HCT116 (cell line): ENCODE results near the gene EPS8. TPM values are rescaled to one million over a fixed set of nuclear protein-coding genes. Genes with fewer than 3 reads are reported as not detected.

Experiments used
- ATAC-seq: fragments of 200-7000 bp; cut with Tn5 transposase; 2 replicates; pipeline ENCODE4 v1.9.1; 2020; ENCODE audit warnings: mild to moderate bottlenecking, moderate library complexity
- BruUV-seq: library from RNA; stranded (reverse); fragments of 400-500 nt; replicated peaks from 2 replicates; lab custom pipeline; 2021; lab: Mats Ljungman, UMichigan
- CTCF ChIA-PET: fragments of 300-600 bp; sonication (Branson Sonifier 250); formaldehyde crosslinking; loops from one replicate; lab custom pipeline; 2021; ENCODE audit warnings: antibody characterized with exemption; lab: Charles Lee
- POLR2A ChIA-PET: fragments of 300-600, 350-600 bp; sonication (Branson Sonifier 250); formaldehyde crosslinking; loops from one replicate; lab custom pipeline; 2021; ENCODE audit warnings: antibody characterized with exemption; lab: Charles Lee
- RAD21 ChIA-PET, 2 experiments: fragments of 300-600 bp; sonication (Branson Sonifier 250); formaldehyde crosslinking; loops; one replicate each; lab custom pipeline; 2023; ENCODE audit warnings: low total read pairs in 2 of 2; ENCODE audit not compliant: uncharacterized antibody in 2 of 2, unreplicated experiment in 2 of 2, low non-redundant PET in 1 of 2; lab: Charles Lee
- DNase-seq: peaks from one replicate; pipeline ENCODE4 v3.0.0-alpha.2; 2010; ENCODE audit warnings: low read depth, low spot score
- H2AFZ ChIP-seq: fragments of 200-600 bp; shearing (Covaris generic), sonication (generic); 2 replicates; pipeline ENCODE4 v1.6.1; 2017; ENCODE audit warnings: low read depth, mixed run types, mixed read lengths, antibody characterized with exemption, low read length; ENCODE audit not compliant: poor library complexity, severe bottlenecking
- H3K27ac ChIP-seq: 2 replicates; pipeline ENCODE4 v1.5.1; 2012; ENCODE audit warnings: low read depth, low read length
- H3K27me3 ChIP-seq: fragments of 200-600 bp; sonication (generic); 2 replicates; pipeline ENCODE4 v1.6.1; 2016; ENCODE audit warnings: mixed run types, low read length, mixed read lengths; ENCODE audit not compliant: insufficient read depth
- H3K36me3 ChIP-seq, 2 experiments: fragments of 200-500 bp in 1 of 2; fragments of 200-600 bp in 1 of 2; sonication (Bioruptor generic) in 1 of 2; sonication (generic) in 1 of 2; 2 replicates each; pipeline versions ENCODE4 v1.5.1 to v1.6.1; 2014 to 2016; ENCODE audit warnings: low read length in 2 of 2, inconsistent platforms in 1 of 2, mixed read lengths in 1 of 2, mixed run types in 1 of 2; ENCODE audit not compliant: insufficient read depth in 2 of 2, control insufficient read depth in 1 of 2
- H3K4me1 ChIP-seq, 2 experiments: fragments of 200-600 bp in 1 of 2; sonication (generic) in 1 of 2; 2 replicates each; pipeline versions ENCODE4 v1.5.1 to v1.6.1; 2012 to 2017; ENCODE audit warnings: low read length in 2 of 2, inconsistent platforms in 1 of 2, mild to moderate bottlenecking in 1 of 2, mixed read lengths in 1 of 2, mixed run types in 1 of 2, moderate library complexity in 1 of 2; ENCODE audit not compliant: insufficient read depth in 2 of 2, control insufficient read depth in 1 of 2
- H3K4me2 ChIP-seq: fragments of 200-600 bp; sonication (generic); 2 replicates; pipeline ENCODE4 v1.6.1; 2017; ENCODE audit warnings: mixed run types, low read length, mixed read lengths
- H3K4me3 ChIP-seq, 2 experiments: fragments of 200-600 bp in 1 of 2; sonication (generic) in 1 of 2; replicated peaks in 1 of 2; 2 replicates each; pipeline ENCODE4 v1.5.1; 2011 to 2016; ENCODE audit warnings: low read length in 2 of 2, control low read depth in 1 of 2, low read depth in 1 of 2, mild to moderate bottlenecking in 1 of 2, mixed read lengths in 1 of 2, mixed run types in 1 of 2
- H3K79me2 ChIP-seq: fragments of 200-600 bp; sonication (generic); 2 replicates; pipeline ENCODE4 v1.6.1; 2017; ENCODE audit warnings: mild to moderate bottlenecking, mixed run types, low read length, moderate library complexity, mixed read lengths; ENCODE audit not compliant: insufficient read depth
- H3K9ac ChIP-seq: fragments of 200-600 bp; sonication (generic); 2 replicates; pipeline ENCODE4 v1.6.1; 2016; ENCODE audit warnings: low read length, mixed read lengths
- H3K9me2 ChIP-seq: fragments of 200-600 bp; sonication (generic), shearing (Covaris generic); 2 replicates; pipeline ENCODE4 v1.6.1; 2017; ENCODE audit warnings: mixed run types, mild to moderate bottlenecking, moderate library complexity; ENCODE audit not compliant: insufficient read depth
- H3K9me3 ChIP-seq, 2 experiments: fragments of 200-500 bp in 1 of 2; fragments of 200-600 bp in 1 of 2; sonication (Bioruptor generic) in 1 of 2; sonication (generic) in 1 of 2; 2 replicates each; pipeline ENCODE4 v1.6.1; 2014 to 2017; ENCODE audit warnings: low read length in 2 of 2, mixed read lengths in 2 of 2, inconsistent platforms in 1 of 2, low read depth in 1 of 2, mild to moderate bottlenecking in 1 of 2, mixed run types in 1 of 2, moderate library complexity in 1 of 2; ENCODE audit not compliant: control insufficient read depth in 1 of 2, insufficient read depth in 1 of 2
- H4K20me1 ChIP-seq: fragments of 200-600 bp; sonication (generic), shearing (Covaris generic); 2 replicates; pipeline ENCODE4 v1.6.1; 2017; ENCODE audit warnings: mixed run types, mild to moderate bottlenecking, moderate library complexity; ENCODE audit not compliant: insufficient read depth
- CBX3 ChIP-seq: IDR thresholded peaks from 2 replicates; pipeline ENCODE4 v1.6.1; 2012; ENCODE audit warnings: low read depth
- CEBPB ChIP-seq: IDR thresholded peaks from 2 replicates; pipeline ENCODE4 v1.6.1; 2012; ENCODE audit warnings: low read depth
- EGR1 ChIP-seq: IDR thresholded peaks from 2 replicates; pipeline ENCODE4 v1.6.1; 2012; ENCODE audit warnings: low read depth
- ELF1 ChIP-seq: IDR thresholded peaks from 2 replicates; pipeline ENCODE4 v1.6.1; 2012; ENCODE audit warnings: low read depth, borderline replicate concordance
- EZH2 ChIP-seq: fragments of 200-600 bp; sonication (generic); IDR thresholded peaks from 2 replicates; pipeline ENCODE4 v1.6.1; 2017; ENCODE audit warnings: antibody characterized with exemption, mixed run types
- EZH2phosphoT487 ChIP-seq: fragments of 200-600 bp; IDR thresholded peaks from 2 replicates; pipeline ENCODE4 v1.6.1; 2018; ENCODE audit warnings: antibody characterized with exemption, borderline replicate concordance
- JUND ChIP-seq: IDR thresholded peaks from 2 replicates; pipeline ENCODE4 v1.6.1; 2012
- POLR2A ChIP-seq: IDR thresholded peaks from 2 replicates; pipeline ENCODE4 v1.7.0; 2011; ENCODE audit warnings: borderline replicate concordance; ENCODE audit not compliant: insufficient read depth, insufficient read length; ENCODE audit errors: extremely low read depth
- POLR2AphosphoS5 ChIP-seq: IDR thresholded peaks from 2 replicates; pipeline ENCODE4 v1.6.1; 2011; ENCODE audit warnings: mild to moderate bottlenecking, low read depth, low read length, moderate library complexity
- SIN3A ChIP-seq: IDR thresholded peaks from 2 replicates; pipeline ENCODE4 v1.6.1; 2012; ENCODE audit warnings: low read depth
- ZFX ChIP-seq: fragments of 450-650 bp; IDR thresholded peaks from 2 replicates; pipeline ENCODE4 v1.6.1; 2017
- ZNF274 ChIP-seq: fragments of 200-500 bp; sonication (Bioruptor generic); IDR thresholded peaks from 2 replicates; pipeline ENCODE4 v1.6.1; 2014; ENCODE audit warnings: mild to moderate bottlenecking, low read depth, low read length, inconsistent platforms
- intact Hi-C: fragments of 100-400 bp; cut with micrococcal nuclease; formaldehyde crosslinking; loops from 2 replicates; pipeline ENCODE4 v1.10.0; 2022
- total RNA-seq: library from RNA; stranded (reverse); gene quantifications from one replicate; pipeline ENCODE4 v1.2.1, GENCODE V29; 2021; ENCODE audit not compliant: unreplicated experiment
- TF ChIP-seq, protein P1 (sequence below): IDR thresholded peaks from 2 replicates; pipeline ENCODE4 v1.6.1; 2011; ENCODE audit warnings: mild to moderate bottlenecking, low read length, moderate library complexity; ENCODE audit not compliant: insufficient replicate concordance; ENCODE audit errors: extremely low read depth
- TF ChIP-seq, protein P2 (sequence below), 3 experiments: fragments of 200-600 bp in 1 of 3; sonication (generic) in 1 of 3; IDR thresholded peaks in 2 of 3; conservative IDR thresholded peaks in 1 of 3; 2 replicates each; pipeline ENCODE4 v1.5.1; 2012 to 2017; ENCODE audit warnings: low read depth in 2 of 3, low read length in 2 of 3, antibody characterized with exemption in 1 of 3, borderline replicate concordance in 1 of 3, control low read depth in 1 of 3, mild to moderate bottlenecking in 1 of 3, mixed read lengths in 1 of 3, mixed run types in 1 of 3, moderate library complexity in 1 of 3; ENCODE audit not compliant: insufficient read depth in 1 of 3
- TF ChIP-seq, protein P3 (sequence below): IDR thresholded peaks from 2 replicates; pipeline ENCODE4 v1.6.1; 2012

EPS8 gene
- total RNA-seq, 1 experiment from 2014 or later = 49.9 TPM

DNA sequence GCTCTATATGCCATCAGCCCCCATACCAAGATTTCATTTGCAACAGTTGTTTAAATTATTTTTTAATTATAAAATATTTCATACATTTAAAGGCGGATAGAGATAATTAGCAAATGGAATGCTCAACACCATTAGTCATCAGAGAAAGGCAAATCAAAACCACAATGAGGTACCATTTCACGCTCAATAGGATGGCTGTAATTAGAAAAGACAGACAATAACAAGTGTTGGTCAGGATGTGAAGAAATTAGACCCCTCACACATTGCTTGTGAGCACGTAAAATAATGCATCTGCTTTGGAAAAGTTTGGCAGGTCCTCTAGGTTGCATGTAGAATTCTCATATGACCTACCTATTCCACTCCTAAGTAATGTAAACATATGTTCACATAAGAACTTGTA, 35.3 kb upstream of the EPS8 start:
- Histone ChIP-seq H3K9ac (no peak overlapping the region), H4K20me1 (no peaks in the 10 kb centered on the region), H3K79me2 (no peaks in the 10 kb centered on the region), H3K36me3 (no peaks in the 10 kb centered on the region), H3K9me2 (no peaks in the 10 kb centered on the region), H3K27ac (no peak overlapping the region), H3K4me1 (peaks cover 0 to under 1% of the 10 kb centered on the region in 2 experiments; a peak in 1 of 4 replicates), H3K4me2 (no peak overlapping the region), H3K4me3 (no peak overlapping the region), H2AFZ (no peak overlapping the region), H3K27me3 (no peaks in the 10 kb centered on the region)
- no TSS peak for BruUV-seq
- RAD21 ChIA-PET = no interaction called here
- intact Hi-C loops = no loop called here
- ATAC-seq (no peak), DNase-seq (no peak)
- TF ChIP-seq EZH2 (no peak), POLR2A (no peak), CEBPB (no peak), ELF1 (no peak), EZH2phosphoT487 (no peak), ZNF274 (no peak), ZFX (no peak), POLR2AphosphoS5 (no peak), SIN3A (no peak), CBX3 (no peak), EGR1 (no peak), JUND (no peak)
- TF ChIP-seq, protein P1, sequence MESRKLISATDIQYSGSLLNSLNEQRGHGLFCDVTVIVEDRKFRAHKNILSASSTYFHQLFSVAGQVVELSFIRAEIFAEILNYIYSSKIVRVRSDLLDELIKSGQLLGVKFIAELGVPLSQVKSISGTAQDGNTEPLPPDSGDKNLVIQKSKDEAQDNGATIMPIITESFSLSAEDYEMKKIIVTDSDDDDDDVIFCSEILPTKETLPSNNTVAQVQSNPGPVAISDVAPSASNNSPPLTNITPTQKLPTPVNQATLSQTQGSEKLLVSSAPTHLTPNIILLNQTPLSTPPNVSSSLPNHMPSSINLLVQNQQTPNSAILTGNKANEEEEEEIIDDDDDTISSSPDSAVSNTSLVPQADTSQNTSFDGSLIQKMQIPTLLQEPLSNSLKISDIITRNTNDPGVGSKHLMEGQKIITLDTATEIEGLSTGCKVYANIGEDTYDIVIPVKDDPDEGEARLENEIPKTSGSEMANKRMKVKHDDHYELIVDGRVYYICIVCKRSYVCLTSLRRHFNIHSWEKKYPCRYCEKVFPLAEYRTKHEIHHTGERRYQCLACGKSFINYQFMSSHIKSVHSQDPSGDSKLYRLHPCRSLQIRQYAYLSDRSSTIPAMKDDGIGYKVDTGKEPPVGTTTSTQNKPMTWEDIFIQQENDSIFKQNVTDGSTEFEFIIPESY = no peak
- TF ChIP-seq, protein P2, sequence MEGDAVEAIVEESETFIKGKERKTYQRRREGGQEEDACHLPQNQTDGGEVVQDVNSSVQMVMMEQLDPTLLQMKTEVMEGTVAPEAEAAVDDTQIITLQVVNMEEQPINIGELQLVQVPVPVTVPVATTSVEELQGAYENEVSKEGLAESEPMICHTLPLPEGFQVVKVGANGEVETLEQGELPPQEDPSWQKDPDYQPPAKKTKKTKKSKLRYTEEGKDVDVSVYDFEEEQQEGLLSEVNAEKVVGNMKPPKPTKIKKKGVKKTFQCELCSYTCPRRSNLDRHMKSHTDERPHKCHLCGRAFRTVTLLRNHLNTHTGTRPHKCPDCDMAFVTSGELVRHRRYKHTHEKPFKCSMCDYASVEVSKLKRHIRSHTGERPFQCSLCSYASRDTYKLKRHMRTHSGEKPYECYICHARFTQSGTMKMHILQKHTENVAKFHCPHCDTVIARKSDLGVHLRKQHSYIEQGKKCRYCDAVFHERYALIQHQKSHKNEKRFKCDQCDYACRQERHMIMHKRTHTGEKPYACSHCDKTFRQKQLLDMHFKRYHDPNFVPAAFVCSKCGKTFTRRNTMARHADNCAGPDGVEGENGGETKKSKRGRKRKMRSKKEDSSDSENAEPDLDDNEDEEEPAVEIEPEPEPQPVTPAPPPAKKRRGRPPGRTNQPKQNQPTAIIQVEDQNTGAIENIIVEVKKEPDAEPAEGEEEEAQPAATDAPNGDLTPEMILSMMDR (IDR thresholded peaks at IDR 0.05 in 2 of 3, conservative IDR thresholded peaks at IDR 0.05 in 1 of 3; ENCODE audit: borderline replicate concordance in 1 of 3, insufficient read depth in 1 of 3, low read depth in 2 of 3, low read length in 2 of 3) = no peak
- TF ChIP-seq, protein P3, sequence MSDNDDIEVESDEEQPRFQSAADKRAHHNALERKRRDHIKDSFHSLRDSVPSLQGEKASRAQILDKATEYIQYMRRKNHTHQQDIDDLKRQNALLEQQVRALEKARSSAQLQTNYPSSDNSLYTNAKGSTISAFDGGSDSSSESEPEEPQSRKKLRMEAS = no peak
- TF ChIP-seq, all 23 proteins: peak for 0
- POLR2A ChIA-PET = no interaction called here
- H3K9me3 ChIP-seq = no peaks in the 10 kb centered on the region
- CTCF ChIA-PET = no interaction called here
